Activated T-cell treated with anti-CD3 and anti-CD28 coated beads, Interleukin-2, amount 50 U/mL, for 48 hours (primary cell): ENCODE data around the gene AGA.

Experiments
- DNase-seq, 2 experiments: peaks; one replicate each; pipeline ENCODE4 v3.0.0-alpha.2; 2020

The AGA gene

GRCh38 chr4:177385576-177386277 is 56.5 kb downstream of the AGA start:
- no peak for DNase-seq

- DNase-seq, result no peak
Observed at GRCh38 chr4:177384856-177385397, 57.3 kb downstream of the AGA start.

- no peak for DNase-seq
Observed at GRCh38 chr4:177381762-177382310, 60.4 kb downstream of the AGA start.
